ENCODE data around the gene PA2G4. TPM values are rescaled to one million over a fixed set of nuclear protein-coding genes. Genes with fewer than 3 reads are reported as not detected.
"Not testable (repeated sequence)": the region's sequence is repeated elsewhere in the genome, so short reads cannot be mapped to it uniquely, and the experiment has no call there.

Gene PA2G4
- total RNA-seq, result 100 to 1,000 TPM in 3 of 4 donors, 10 to 100 TPM in 1; 94.0 to 142 (median 122) TPM

DNA sequence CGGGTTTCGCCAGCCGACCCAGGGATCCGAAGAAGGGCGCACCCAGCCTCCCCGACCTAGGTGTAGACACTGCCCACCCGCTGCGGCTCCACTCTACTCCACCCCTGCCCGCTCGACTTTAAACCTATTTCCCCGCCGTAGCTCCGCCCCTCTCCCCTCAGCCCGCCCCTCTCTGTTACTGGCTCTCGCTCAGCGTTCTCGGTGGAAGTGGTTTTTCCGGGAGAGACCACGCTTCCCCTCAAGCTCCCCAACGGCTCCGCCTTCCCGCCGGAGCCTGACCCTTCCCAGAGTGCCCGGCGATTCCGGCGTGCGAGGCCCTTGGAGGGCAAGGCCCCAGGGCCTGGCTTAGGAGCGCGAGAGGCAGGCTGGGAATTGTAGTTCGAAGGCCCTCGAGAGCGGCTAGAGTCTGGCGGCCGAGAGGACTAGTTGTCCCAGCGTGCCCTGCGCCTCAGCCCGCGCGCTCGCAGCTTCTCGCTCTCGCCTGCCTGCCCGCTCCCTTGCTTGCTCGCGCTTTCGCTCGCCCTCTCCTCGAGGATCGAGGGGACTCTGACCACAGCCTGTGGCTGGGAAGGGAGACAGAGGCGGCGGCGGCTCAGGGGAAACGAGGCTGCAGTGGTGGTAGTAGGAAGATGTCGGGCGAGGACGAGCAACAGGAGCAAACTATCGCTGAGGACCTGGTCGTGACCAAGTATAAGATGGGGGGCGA is at the start of gene PA2G4:
Gene PA2G4, plus strand, starts transcription at position 451 of the 706 bp plus-strand sequence. Its CDS starts 179 bp downstream, at position 630.
- Histone ChIP-seq H3K4me3 (replicated peaks in 1 of 3) (peak within 1 kb of the TSS; percentile 70 to 96 (median 90)), H3K9me3 (no peaks in the 10 kb centered on the region), H3K27me3 (no peaks in the 10 kb centered on the region), H3K36me3 (peaks cover 23 to 24% of the 10 kb centered on the region in 2 donors), H3K27ac (peak within 1 kb of the TSS; percentile 66 to 83 (median 76)), H3K4me1 (peaks cover 0 to 17% of the 10 kb centered on the region in 2 donors)
- DNase-seq, result peak; percentile 98 to 99
- TF ChIP-seq, protein P1, sequence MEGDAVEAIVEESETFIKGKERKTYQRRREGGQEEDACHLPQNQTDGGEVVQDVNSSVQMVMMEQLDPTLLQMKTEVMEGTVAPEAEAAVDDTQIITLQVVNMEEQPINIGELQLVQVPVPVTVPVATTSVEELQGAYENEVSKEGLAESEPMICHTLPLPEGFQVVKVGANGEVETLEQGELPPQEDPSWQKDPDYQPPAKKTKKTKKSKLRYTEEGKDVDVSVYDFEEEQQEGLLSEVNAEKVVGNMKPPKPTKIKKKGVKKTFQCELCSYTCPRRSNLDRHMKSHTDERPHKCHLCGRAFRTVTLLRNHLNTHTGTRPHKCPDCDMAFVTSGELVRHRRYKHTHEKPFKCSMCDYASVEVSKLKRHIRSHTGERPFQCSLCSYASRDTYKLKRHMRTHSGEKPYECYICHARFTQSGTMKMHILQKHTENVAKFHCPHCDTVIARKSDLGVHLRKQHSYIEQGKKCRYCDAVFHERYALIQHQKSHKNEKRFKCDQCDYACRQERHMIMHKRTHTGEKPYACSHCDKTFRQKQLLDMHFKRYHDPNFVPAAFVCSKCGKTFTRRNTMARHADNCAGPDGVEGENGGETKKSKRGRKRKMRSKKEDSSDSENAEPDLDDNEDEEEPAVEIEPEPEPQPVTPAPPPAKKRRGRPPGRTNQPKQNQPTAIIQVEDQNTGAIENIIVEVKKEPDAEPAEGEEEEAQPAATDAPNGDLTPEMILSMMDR (IDR thresholded peaks at IDR 0.05), result peak in 1 of 6 experiments; percentile 4
- TF ChIP-seq POLR2A (IDR thresholded peaks at IDR 0.05), result peak; percentile 58 to 97
- WGBS, 2 donors, result 1% methylated on average over 44 to 56 of the region's 60 CpGs
- intact Hi-C loops (cut with DNase I), result loop anchor here (10.0 kb wide), 1 partner anchor 59 kb away; the partner anchor contains the start of gene RPS26

DNA sequence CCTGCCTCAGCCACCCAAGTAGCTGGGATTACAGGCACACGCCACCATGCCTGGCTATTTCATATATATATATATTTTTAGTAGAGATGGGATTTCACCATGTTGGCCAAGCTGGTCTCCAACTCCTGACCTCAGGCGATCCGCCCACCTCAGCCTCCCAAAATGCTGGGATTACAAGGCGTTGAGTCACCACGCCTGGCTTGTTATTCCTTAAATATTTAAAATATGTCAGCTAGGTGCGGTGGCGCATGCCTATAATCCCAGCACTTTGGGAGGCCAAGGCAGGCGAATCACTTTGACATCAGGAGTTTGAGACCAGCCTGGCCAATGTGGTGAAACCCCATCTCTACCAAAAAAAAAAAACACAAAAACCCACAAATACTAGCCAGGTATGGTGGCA is 44.4 kb upstream of the PA2G4 start:
- H3K9me3 ChIP-seq, H3K36me3 ChIP-seq: not testable (repeated sequence)
- WGBS, 2 donors, result 97% methylated on average over 8 of the region's 8 CpGs

DNA sequence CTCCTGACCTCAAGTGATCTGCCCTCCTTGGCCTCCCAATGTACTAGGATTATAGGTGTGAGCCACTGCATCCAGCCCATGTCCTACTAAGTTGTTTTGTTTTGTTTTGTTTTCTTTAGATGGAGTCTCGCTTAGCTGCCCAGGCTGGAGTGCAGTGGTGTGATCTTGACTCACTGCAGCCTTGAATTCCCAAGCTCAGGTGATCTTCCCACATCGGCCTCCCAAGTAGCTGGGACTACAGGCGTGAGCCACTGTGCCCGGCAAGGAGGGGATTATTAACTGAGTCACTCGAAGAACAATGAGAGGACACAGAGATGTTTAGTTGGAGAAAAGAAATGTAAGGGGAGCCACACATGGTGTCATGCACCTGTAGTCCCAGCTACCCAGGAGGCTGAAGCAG is 42.4 kb upstream of the PA2G4 start:
- no peaks in the 10 kb centered on the region for H3K36me3 ChIP-seq
- H3K27ac ChIP-seq, result no peak overlapping the region
- peak in 1 of 2 donors; percentile 34 for DNase-seq
- WGBS, 2 donors, result 62 to 66% methylated on average over 5 of the region's 5 CpGs
- no peaks in the 10 kb centered on the region for H3K4me1 ChIP-seq
- no peaks in the 10 kb centered on the region for H3K9me3 ChIP-seq
- intact Hi-C loops (cut with DNase I), result no loop called here
- TF ChIP-seq, protein P1 (IDR thresholded peaks at IDR 0.05), result no peak
- no peak for TF ChIP-seq POLR2A (IDR thresholded peaks at IDR 0.05)
- no peaks in the 10 kb centered on the region for H3K27me3 ChIP-seq
- H3K4me3 ChIP-seq (replicated peaks in 1 of 3), result no peak overlapping the region

More for the DNA sequence above, 44.4 kb upstream of the PA2G4 start:
- H3K4me3 ChIP-seq (replicated peaks in 1 of 3); H3K27ac ChIP-seq; intact Hi-C loops (cut with DNase I); H3K4me1 ChIP-seq; H3K27me3 ChIP-seq; DNase-seq: not testable (repeated sequence)

DNA sequence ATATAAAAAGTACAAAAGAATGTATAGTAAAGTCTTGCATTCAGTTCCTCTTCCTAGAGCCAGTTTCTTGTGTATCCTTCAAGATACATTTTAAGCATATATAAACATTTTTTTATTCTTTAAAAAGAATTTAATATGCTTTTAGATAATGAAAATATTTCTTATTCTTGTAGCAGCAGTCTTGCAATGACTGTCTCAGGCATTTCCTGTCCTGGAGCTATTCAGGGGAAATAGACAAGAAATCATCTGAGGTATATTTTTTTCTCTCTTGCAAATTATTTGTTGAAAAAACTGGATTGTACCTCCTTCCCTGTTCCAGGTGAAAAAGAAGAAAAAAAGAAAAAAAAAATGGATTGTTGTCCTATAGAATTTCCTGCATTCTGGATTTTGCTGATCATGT is 41.4 kb upstream of the PA2G4 start:
- no peaks in the 10 kb centered on the region for H3K4me1 ChIP-seq
- no peaks in the 10 kb centered on the region for H3K9me3 ChIP-seq
- intact Hi-C loops (cut with DNase I), result no loop called here
- no peaks in the 10 kb centered on the region for H3K27me3 ChIP-seq
- TF ChIP-seq POLR2A (IDR thresholded peaks at IDR 0.05), result no peak
- TF ChIP-seq, protein P1 (IDR thresholded peaks at IDR 0.05), result no peak
- no peak overlapping the region for H3K27ac ChIP-seq
- H3K36me3 ChIP-seq, result no peaks in the 10 kb centered on the region
- no peak overlapping the region for H3K4me3 ChIP-seq (replicated peaks in 1 of 3)
- DNase-seq, result no peak

DNA sequence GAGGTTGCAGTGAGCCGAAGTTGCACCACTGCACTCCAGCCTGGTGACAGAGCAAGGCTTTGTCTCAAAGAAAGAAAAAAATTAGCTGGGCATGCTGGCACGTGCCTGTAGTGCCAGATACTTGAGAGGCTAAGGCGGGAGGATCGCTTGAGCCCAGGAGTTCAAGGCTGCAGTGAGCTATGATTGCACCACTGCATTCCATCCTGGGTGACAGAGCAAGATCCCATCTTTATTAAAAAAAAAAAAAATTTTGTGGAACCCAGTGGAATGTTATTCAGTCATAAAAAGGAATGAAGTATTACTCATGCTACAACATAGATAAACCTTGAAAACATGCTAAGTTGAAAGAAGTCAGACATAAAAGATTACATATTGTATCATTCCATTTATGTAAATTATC is 32.7 kb upstream of the PA2G4 start:
- DNase-seq, result no peak
- no peaks in the 10 kb centered on the region for H3K9me3 ChIP-seq
- no peak overlapping the region for H3K4me3 ChIP-seq (replicated peaks in 1 of 3)
- no peaks in the 10 kb centered on the region for H3K36me3 ChIP-seq
- WGBS, 2 donors, result 62 to 69% methylated on average over 4 of the region's 4 CpGs
- intact Hi-C loops (cut with DNase I), result no loop called here
- no peaks in the 10 kb centered on the region for H3K4me1 ChIP-seq
- no peak for TF ChIP-seq POLR2A (IDR thresholded peaks at IDR 0.05)
- TF ChIP-seq, protein P1 (IDR thresholded peaks at IDR 0.05), result no peak
- no peak overlapping the region for H3K27ac ChIP-seq
- no peaks in the 10 kb centered on the region for H3K27me3 ChIP-seq

All from thyroid gland (tissue), 4 donors.